ENCODE data around the gene FMR1.

DNA sequence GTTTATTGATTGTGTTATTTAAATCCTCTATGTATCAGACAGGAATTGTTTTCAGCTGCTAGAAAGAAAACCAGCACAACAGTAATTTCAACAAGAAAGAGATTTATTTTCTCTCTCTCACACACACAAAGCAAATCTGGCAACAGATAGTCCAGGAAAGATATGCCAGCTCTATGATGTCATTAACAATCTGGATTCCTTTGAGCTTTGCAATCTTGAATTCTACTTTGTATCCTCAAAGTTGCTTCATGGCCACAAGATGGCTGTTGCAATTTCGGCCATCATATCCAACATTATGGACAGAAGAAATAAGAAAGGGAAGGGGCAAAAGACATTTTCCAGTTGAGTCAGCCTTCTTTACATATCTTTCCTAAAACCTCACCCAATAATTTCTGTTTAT, 19.8 kb upstream of the FMR1 start:
- TF ChIP-seq, protein P1, sequence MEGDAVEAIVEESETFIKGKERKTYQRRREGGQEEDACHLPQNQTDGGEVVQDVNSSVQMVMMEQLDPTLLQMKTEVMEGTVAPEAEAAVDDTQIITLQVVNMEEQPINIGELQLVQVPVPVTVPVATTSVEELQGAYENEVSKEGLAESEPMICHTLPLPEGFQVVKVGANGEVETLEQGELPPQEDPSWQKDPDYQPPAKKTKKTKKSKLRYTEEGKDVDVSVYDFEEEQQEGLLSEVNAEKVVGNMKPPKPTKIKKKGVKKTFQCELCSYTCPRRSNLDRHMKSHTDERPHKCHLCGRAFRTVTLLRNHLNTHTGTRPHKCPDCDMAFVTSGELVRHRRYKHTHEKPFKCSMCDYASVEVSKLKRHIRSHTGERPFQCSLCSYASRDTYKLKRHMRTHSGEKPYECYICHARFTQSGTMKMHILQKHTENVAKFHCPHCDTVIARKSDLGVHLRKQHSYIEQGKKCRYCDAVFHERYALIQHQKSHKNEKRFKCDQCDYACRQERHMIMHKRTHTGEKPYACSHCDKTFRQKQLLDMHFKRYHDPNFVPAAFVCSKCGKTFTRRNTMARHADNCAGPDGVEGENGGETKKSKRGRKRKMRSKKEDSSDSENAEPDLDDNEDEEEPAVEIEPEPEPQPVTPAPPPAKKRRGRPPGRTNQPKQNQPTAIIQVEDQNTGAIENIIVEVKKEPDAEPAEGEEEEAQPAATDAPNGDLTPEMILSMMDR (IDR thresholded peaks at IDR 0.05; ENCODE audit: insufficient read depth, low read length, poor library complexity, severe bottlenecking) = no peak
- no peak for TF ChIP-seq EZH2phosphoT487 (conservative IDR thresholded peaks at IDR 0.05; ENCODE audit: low read length)

Measured in SU-DHL-6 (cell line).